HG02973 (cell line): ENCODE measurements around the gene DCP1B.

Source experiments
- ATAC-seq: cut with Tn5 transposase; IDR thresholded peaks from one replicate; pipeline ENCODE4 v1.9.1; 2021; ENCODE audit warnings: moderate library complexity; ENCODE audit not compliant: unreplicated experiment

Gene DCP1B

DNA sequence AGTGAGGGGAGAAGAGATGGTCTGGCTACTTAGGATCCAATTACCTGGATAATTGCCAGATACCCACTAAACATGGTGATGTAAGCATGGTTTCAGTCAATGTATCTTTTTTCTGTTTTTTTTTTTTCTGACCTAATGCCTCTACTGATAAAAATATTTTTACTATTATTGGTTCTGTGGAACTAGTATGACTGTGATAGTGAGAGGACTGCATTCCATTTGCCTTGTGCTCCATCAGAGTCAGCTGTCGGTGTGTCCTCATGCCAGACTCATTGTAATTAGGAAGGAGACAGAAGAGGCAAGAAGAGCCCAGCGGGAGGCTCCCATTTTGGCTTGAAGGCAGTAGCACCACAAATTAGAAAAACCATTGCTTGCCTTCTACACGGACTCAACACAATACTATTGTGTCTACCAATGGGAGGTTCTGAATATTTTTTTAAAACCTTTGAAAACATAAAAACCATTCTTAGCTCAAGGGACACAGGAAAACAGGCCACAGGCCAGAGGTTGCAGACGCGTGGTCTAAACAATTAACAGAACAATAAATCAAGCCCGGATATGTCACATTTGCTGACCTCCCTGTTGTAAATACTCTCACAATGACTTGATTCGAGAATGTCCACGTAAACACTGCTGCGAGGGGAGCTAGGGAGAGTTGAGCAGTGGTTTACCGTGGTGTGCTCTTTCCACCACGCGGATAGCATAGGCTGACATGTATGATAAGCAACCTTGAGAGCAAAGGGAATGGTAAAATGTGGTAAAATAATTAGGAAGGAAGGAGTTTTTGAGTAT is 13.5 kb upstream of the DCP1B start:
- ATAC-seq: no peak

DNA sequence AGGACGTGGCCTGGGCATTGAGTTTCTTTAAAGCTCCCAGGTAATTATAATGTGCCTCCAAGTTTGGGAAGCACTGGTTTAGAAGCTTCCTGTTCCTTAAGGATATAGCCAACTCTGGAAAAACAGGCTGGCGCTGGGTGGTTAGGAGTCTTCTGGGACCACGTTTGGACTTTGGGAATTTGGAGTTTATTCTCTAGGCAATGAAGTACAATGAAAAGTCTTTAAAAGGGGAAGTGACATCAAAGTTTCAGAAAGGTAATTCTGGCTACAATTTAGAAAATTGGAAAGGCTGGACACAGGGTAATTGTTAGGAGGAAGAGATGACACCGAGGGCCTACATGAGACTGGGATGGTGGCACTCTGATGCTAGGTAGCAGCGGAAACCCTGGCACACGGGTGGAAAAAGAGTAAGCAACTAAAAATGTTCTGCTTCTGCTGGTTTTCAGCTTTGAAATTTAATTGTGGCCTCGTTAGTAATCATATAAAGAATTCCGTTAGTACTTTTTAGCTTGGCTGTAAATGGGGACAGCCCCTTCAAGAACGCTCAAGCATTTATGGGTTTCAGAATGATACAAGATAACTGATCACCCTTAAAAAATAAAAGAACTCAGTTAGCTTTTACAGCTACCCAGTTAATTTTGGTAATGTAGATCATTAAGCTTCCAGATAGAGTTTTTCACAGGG is 12.7 kb upstream of the DCP1B start:
- no peak for ATAC-seq

DNA sequence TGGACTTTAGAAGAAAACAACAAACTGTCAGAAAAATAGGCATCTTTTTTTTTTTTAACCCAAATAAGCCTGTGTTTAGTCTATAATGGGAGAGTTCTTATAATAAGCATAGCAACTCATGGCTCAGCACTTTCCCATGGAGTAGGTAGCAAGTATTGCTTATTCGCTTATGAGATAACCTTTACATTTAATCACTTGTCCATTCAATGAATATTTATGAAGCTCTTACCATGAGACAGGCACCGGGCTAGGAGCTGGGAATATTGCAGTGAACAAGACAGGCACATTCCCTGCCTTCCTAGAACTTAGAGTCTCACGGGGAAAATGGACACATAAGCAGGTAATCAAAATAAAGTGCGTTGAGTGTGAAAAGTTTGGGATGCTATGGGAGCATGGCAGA is 10.0 kb upstream of the DCP1B start:
- ATAC-seq: no peak

DNA sequence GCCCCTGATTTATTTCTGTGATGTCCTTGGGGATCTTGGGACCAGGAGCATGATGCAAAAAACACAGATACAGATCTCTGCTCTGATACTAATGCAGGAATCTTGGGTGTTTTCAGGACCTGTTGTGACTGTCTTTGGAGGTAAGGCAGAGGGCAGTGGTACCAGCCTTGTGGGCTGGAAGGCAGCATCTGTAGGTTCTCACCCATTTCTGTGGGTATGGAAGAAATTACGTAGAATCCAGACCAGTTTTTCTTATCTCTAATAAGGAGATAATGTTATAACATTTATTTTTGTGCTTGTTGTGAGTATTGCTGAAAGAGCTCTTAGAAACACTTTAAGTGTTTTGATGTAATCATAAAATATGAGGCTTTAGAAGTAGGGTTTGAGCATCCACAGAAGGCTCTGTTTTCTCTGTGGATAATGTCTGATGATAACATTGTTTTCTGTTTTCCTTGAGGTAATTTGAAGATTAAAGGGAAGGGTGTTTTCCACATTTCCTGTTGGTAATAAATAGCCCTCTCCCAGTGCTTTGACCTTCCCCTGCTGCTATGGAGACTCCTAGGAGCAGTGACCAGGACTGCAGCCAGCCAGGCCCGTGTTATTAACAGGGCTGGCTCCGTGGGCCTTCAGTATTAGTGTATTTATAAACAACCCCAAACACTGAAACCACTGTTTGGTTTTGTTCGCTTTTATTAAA is 9.4 kb upstream of the DCP1B start:
- no peak for ATAC-seq

DNA sequence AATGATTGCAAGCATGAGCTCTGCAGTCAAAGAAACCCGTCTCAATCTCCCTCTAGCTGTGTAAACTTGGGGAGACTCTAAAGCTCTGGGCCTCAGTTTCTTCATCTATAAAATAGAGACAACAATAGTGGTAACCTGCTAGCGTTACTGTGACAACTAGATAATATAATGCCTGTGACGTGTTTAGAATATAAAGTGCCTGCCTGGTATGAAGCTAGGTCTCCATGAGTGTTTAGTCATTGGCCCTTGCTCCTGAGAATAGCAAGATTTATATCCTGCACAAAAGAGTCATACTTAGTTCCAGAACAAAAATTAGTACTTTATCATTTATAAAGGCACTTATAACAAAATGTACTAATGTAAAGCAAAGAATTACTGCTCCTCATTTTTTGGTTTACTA is 8.8 kb upstream of the DCP1B start:
- ATAC-seq: no peak

DNA sequence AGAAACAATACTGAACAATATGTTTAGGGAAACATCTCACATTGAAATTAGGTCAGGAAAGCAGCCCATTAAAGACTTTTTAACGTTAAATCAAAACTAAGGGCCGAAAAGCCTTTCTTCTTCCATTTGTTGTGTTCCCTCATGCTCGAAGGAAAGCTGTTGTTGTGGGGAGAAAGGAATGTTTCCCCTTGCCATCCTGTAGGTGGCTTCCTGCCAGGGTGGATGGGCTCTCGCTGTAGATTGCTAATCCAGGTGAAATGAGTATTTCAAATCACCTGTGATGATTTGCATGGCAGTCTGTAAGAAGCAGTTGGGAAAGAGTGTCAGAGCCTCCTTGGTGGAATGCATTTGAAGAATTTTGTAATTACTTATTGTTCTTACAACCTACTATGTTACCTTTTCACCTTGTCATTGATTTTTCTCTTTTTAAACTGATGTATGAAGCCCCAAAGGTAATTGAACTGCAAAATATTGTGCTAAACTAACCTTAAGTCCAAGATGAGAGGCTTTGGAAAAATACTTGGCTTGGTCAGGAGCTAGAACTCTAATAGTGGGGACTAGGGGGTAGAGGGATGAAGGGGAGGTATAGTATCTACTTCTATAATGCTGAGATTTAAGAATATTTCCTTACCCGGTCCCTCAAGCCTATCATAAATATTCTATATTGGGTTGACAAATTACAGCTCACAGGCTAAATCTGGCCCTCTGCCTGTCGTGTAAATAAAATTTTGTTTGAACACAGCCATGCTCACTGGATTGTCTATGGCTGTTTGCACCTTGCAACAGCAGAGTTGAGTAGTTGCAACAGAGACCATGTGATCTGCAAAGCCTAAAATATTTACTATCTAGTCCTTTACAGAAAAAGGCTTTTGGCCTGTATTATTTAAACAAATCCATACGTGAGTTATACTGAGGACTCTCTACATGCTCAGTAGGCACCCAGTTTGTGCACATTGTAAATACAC is 7.7 kb upstream of the DCP1B start:
- ATAC-seq: no peak

DNA sequence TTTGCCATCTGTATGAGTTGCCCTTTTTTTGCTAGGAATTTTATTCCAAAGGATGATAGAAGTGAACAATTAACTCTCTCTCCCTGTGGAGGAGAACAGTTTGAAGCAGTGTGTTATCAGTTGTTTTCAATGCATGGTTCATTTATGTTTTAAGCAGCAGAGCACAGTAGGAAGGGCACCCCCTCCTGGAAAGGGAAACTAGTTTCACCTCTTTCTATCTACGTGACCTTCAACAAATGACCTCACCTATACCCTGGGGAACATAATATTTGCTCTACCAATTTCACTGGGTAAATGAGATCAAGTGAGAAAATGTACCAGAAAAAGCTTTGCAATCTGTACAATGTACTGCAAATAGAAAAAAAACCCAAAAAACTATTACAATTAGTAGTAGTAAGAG is 5.4 kb upstream of the DCP1B start:
- ATAC-seq: no peak

DNA sequence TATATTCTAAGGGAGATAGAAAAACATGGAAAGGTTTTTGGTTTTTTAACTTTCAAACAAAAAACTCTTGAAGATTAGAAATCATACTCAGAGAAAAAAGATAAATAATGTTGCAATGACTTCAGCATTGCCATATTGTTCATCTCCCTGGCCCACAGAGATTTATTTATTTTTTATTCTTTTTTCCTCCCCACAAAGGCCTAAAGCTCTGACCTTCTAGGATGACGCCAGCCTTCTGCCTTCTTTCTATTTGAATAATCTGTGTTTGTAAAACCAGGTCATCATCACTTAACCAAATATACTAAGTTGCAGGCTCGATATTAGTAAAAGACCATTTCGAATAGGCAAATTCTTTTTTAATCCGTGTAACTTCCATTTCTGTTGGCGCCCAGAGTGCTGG is 4.4 kb upstream of the DCP1B start:
- ATAC-seq: no peak

DNA sequence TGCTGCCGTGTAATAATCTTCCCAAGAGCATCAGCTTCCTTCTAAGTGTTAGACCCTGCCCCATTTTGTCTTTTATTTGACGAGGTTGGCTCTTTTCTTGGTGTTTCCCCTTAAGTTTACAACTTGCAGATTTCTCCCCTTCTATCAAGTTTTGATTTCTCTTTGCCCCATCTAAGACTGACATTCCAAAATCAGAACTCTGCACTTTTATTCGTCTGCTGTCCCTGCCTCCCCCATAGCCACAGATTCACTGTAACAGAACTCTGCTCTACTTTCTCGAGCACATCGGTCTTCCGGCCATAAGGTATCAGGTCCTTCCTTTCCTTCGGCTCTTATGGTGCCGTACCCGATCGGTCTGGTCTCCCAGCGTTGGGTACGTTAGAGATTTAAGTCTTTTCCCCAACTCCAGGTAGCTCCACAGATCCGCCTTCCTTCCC is 563 bp downstream of the DCP1B start:
- ATAC-seq: no peak

DNA sequence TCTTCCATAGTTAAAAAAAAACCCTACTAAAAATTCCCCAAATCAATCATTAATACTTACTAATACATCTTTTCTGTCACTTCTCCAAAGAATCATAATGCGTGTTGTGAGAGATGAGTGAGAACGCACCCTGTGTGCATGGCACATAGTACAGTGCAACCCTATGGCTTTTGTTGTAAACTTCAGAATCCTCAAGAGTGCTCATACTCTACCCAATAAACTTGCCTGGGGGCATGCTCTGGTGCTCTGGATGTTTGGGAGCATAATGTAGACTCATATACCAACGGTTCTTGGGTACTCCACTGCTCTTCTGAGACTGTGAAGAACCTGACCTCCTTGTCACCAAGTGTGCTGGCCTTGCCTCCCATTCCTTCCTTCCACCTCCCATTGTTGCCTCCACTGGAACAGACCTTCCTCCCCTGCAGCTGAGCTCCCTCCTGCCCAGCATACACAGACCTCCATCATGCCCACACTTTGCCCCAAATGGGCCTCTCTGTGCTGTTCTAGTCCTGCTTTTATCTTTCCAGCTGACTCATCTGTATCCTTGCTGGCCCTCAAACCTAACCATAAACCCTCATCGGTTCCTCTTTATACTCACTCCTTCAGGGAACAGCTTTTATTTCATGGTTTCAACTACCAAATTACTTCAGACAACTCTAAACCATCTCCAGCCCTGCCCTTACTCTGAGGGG is 8.9 kb downstream of the DCP1B start:
- no peak for ATAC-seq

DNA sequence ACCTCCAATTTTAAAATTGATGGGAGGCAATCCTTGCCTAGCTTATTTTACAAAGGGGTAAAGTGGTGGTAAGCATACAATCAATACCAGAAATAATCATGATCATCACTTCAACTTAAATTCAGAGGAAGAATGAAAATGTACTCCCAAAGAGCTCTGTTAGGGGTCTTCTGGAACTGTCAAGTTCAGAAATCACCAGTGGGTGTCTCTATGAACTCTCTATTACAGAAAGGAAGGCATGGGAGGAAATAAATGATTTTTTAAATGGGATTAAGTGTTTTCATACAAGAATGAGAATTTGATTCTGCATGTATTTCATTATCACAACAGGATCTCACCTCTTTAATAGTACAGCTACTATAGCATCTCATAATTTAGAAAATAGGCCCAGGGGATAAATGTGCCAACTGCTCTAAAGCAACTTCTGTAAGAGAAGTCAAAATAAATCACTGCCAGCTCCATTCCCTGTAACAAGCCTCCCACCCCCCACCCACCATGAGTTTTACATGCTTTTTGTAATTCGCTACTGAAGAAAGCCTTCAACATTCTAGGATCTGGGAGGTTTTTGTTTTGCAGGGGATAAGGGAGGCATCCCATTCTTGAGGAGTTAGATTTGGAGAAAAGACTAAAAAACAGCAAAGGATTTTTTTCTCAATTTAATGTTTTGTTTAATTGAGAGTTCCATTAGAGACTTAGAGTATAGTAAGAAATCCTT is 9.7 kb downstream of the DCP1B start:
- ATAC-seq: no peak

DNA sequence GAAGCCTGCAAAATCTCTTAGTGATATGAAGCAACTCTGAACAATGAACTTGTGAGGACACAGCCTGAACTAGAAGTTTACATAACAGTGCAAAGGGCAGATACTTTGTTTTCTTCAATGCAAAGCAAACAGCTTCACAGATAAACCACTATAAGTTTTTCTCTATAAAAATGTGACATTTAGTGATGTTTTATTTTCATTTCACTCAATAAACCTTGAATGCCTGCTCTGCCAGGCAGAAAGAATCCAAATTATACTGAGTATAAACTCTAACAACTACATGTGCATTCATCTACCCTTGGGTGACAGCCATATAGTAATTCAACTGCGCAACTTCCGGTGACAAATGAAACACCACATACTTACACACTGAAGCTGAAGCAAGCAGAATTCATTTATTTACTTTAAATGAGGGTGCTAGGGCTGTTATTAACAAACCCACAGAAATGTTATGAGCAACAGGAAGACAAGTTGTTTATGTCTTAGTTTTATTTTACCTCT is 10.3 kb downstream of the DCP1B start:
- no peak for ATAC-seq

DNA sequence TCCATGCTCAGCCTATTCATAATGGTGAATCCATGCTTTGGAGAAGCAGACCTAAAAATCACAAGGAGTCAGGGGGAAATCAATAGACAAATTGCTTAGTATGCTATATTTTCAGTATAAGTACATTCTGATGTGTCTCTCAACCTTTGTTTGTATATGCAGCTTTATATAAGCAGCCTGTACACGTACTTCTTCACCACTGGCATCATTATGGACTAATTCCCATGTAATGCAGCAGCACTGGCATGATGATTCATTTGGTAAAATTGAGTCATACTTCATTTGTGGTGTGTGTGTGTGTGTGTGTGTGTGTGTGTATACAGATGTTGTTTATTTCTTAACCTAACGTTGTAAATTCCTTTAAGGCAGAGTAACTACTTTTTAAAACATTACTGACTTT is 10.9 kb downstream of the DCP1B start:
- ATAC-seq: no peak

DNA sequence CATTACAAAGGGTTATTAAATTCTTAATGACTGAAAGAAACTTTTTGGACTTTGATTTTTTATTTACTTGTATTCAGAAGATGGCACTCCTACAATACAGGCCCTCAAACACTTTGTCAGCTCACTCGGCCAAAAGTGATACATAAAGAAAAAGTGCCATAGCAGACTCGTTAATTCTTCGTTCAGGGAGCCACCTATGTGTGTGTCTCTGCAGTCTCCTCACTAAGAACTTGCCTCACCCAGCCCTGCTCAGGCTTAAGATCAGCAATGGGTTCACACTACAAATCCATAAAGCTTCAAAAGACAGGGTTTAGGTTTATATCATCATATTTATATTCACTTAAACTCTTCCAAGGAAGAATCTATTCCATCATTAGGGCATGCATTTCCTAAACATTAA is 11.5 kb downstream of the DCP1B start:
- no peak for ATAC-seq

DNA sequence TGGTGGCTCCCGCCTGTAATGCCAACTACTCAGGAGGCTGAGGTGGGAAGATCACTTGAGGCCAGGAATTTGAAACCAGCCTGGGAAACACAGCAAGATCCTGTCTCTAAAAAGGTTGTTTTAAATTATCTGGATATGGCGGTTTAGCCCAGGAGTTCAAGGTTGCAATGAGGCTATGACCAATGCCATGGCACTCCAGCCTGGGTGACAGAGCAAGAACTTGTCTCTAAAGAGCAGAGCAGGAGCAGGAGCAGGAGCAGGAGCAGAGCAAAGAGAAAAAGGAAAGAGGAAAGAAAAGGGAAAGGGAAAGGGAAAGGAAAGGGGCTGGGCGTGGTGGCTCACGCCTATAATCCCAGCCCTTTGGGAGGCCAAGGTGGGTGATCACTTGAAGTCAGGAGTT is 15.1 kb downstream of the DCP1B start:
- no peak for ATAC-seq

DNA sequence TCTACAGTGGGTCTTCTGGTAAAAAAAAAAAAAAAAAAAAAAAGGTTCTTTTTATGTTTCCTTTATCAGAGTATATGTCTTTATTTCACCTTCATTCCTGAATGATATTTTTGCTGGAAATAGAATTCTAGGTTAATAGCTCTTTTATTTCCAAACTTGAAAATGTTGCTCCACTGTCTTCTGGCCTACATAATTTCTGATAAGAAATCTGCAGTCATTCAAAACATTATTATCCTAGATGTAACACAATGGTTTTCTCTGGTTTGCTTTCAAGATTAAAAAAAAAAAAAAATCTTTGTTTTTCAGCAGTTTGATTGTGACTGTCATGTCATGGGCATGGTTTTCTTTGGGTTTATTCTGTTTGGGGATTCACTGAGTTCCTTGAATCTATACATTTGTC is 19.5 kb downstream of the DCP1B start:
- no peak for ATAC-seq

DNA sequence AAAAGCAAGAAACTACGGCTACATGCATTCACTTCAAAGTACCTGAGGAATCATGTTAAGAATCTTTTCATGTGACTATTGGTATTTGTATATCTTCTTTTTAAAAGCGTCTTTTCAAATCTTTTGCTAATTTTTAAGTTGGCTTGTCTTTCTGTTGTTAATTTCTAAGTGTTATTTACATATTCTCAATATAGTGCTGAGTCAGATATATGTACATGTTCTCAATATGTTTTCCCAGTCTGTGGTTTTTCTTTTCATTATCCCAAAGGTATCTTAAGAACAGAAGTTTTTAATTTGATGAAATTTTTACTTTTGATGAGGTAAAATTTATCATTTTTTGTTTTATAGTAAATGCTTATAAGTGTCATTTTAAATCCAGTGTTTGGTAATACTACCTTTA is 24.0 kb downstream of the DCP1B start:
- ATAC-seq: no peak

DNA sequence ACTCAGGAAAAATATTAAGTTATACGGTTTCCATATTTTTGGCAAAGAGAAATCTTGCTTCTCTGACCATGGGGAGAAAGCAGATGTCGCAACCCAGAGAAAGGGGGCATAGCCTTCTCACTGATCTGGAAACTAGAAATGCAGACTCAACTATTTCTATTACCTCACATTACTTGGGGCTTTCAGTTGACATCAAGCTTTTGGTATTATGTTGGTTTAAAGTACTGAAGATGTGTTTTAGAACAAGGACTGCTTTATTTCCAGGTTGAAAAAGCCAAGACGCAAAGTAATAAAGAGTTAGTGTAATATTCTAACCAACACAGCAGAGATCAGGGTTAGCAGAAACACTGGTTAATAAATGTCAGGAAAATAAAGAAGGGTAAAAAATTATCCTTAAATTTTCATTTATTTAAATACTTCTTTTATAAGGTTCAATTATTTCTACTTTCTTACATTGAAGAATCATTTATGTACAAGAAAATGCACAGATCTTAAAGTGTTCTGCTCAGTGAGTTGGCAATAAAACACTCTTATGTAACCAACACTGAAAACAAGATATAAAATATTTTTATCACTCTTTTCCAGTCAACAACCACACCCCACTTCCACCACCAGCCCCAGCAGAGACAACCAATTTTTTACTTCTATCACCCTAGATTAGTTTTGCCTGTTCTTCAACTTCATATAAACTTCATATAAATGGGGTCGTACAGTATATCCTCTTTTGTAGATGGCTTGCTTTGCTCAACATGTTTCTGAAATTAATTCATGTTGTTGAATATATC is 26.0 kb downstream of the DCP1B start:
- no peak for ATAC-seq

DNA sequence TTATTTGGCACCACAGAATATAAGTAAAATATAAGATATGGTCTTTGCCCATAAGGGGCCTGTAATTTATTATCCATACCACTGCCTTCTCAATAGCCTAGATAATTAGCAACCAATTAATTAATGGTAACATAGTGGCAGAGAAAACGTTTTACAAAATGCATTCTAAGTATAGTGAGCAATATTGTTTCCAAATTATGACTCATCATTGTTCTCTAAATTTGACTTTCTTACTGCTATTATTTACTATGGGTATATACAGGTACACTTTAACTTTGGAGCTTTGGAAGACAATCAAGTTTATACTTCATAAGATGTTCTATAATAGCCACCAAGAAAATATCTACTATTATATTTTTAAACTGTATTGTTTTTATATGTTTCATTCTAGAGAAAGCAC is 26.7 kb downstream of the DCP1B start:
- no peak for ATAC-seq
